Neural progenitor cell (in vitro differentiated cells): ENCODE results near the gene FHOD3.

ENCODE experiments used
- EZH2 ChIP-seq: fragments of 200-600 bp; sonication (generic); IDR thresholded peaks from 2 replicates; pipeline ENCODE4 v1.6.1; 2017; ENCODE audit warnings: antibody characterized with exemption, mild to moderate bottlenecking, moderate library complexity
- TF ChIP-seq, protein P1 (sequence below): fragments of 200-600 bp; sonication (generic); IDR thresholded peaks from 2 replicates; pipeline ENCODE4 v1.5.1; 2017; ENCODE audit warnings: antibody characterized with exemption, mild to moderate bottlenecking

DNA sequence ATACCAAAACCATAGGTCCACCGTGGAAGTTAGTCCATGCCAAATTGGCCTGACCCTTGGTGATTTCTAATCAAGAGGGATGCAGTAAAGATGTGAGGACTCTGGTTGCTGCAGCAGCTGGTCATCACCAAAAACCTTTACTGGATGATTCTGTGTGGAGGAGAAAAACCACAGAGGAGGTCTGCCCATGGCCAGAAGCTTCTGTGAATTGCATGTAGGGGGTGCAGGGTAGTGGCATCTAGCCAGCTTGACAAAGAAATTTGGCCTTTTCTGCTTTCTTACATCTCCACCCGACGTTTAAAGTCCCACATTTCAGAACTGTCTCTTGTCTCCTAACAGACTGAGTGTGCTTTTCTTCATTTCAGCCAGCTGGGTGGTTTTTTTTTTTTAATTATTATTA is 351.3 kb downstream of the FHOD3 start:
- TF ChIP-seq, protein P1, sequence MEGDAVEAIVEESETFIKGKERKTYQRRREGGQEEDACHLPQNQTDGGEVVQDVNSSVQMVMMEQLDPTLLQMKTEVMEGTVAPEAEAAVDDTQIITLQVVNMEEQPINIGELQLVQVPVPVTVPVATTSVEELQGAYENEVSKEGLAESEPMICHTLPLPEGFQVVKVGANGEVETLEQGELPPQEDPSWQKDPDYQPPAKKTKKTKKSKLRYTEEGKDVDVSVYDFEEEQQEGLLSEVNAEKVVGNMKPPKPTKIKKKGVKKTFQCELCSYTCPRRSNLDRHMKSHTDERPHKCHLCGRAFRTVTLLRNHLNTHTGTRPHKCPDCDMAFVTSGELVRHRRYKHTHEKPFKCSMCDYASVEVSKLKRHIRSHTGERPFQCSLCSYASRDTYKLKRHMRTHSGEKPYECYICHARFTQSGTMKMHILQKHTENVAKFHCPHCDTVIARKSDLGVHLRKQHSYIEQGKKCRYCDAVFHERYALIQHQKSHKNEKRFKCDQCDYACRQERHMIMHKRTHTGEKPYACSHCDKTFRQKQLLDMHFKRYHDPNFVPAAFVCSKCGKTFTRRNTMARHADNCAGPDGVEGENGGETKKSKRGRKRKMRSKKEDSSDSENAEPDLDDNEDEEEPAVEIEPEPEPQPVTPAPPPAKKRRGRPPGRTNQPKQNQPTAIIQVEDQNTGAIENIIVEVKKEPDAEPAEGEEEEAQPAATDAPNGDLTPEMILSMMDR, result no peak
- no peak for TF ChIP-seq EZH2
